Esophagus (tissue), 2 donors: ENCODE results near the gene APOF. TPM values are rescaled to one million over a fixed set of nuclear protein-coding genes. Genes with fewer than 3 reads are reported as not detected.
A peak's percentile ranks its signal among the peaks of the same experiment; 100 is the strongest.

Experiments
- H3K27ac ChIP-seq, 2 donors: one replicate each; pipeline ENCODE4 v1.5.1; 2013; ENCODE audit warnings: low read depth in 2 of 2, mild to moderate bottlenecking in 2 of 2, inconsistent platforms in 1 of 2, low read length in 1 of 2, moderate library complexity in 1 of 2
- H3K27me3 ChIP-seq, 2 donors: one replicate each; pipeline ENCODE4 v1.6.1; 2013; ENCODE audit warnings: low read length in 2 of 2, control low read depth in 1 of 2, mild to moderate bottlenecking in 1 of 2; ENCODE audit not compliant: insufficient read depth in 2 of 2, control insufficient read depth in 1 of 2
- H3K36me3 ChIP-seq, 2 donors: one replicate each; pipeline ENCODE4 v1.6.1; 2013; ENCODE audit warnings: low read length in 1 of 2; ENCODE audit not compliant: control insufficient read depth in 2 of 2, insufficient read depth in 2 of 2
- H3K4me1 ChIP-seq, 2 donors: one replicate each; pipeline ENCODE4 v1.6.1; 2013; ENCODE audit warnings: low read length in 1 of 2; ENCODE audit not compliant: control insufficient read depth in 2 of 2, insufficient read depth in 2 of 2
- H3K4me3 ChIP-seq, 2 donors: one replicate each; pipeline ENCODE4 v1.5.1; 2013; ENCODE audit warnings: low read length in 2 of 2, mild to moderate bottlenecking in 2 of 2, low read depth in 1 of 2, moderate library complexity in 1 of 2
- H3K9me3 ChIP-seq, 2 donors: one replicate each; pipeline ENCODE4 v1.6.1; 2013; ENCODE audit warnings: mild to moderate bottlenecking in 2 of 2, low read depth in 1 of 2, low read length in 1 of 2, moderate library complexity in 1 of 2; ENCODE audit not compliant: control insufficient read depth in 2 of 2, insufficient read depth in 1 of 2
- WGBS, 2 donors: extraction: QIAGEN DNeasy Blood & Tissue Kit; methylation state at CpG; one replicate each; pipeline ENCODE4 v1.1.7; 2013; 5-methylcytosine and 5-hydroxymethylcytosine counted together
- polyA plus RNA-seq, 2 donors: library from polyadenylated mRNA; stranded (reverse); fragments of 200-250 nt; gene quantifications; one replicate each; pipeline ENCODE4 v1.2.3, GENCODE V29; 2013
- donor health status: healthy with polysubstance abuse.
- donor health status: Bipolar disorder and iron deficiency.

APOF gene
- polyA plus RNA-seq, 2 donors, result not detected

DNA sequence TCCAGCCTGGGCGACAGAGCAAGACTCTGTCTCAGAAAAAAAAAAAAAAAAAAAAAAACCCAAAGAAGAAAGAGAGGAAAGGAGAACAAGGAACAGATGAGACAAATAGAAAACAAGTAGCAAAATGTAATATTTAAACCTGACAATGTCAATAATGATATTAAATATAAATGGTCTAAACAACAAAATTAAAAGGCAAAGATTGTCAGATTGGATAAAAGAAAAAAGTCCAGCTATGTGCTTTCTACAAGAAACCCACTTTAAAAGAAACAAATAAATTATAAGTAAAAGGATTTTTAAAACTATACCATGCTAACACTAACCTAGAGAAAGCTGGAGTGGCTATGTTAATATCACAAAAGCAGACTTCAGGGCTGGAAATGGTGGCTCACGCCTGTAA is 29.7 kb upstream of the APOF start:
- no peaks in the 10 kb centered on the region for H3K36me3 ChIP-seq
- no peaks in the 10 kb centered on the region for H3K27me3 ChIP-seq
- WGBS, 2 donors, result 95 to 98% methylated on average over 2 of the region's 2 CpGs
- no peak overlapping the region for H3K27ac ChIP-seq
- no peak overlapping the region for H3K4me3 ChIP-seq
- no peaks in the 10 kb centered on the region for H3K4me1 ChIP-seq
- H3K9me3 ChIP-seq, result no peaks in the 10 kb centered on the region

GRCh38 chr12:56391721-56392120 is 29.1 kb upstream of the APOF start:
- Histone ChIP-seq H3K4me3 (no peak overlapping the region), H3K27ac (no peak overlapping the region), H3K4me1 (no peaks in the 10 kb centered on the region), H3K9me3 (no peaks in the 10 kb centered on the region), H3K36me3 (no peaks in the 10 kb centered on the region), H3K27me3 (no peaks in the 10 kb centered on the region)
- WGBS, 2 donors, result 96 to 100% methylated on average over 1 of the region's 1 CpG

DNA sequence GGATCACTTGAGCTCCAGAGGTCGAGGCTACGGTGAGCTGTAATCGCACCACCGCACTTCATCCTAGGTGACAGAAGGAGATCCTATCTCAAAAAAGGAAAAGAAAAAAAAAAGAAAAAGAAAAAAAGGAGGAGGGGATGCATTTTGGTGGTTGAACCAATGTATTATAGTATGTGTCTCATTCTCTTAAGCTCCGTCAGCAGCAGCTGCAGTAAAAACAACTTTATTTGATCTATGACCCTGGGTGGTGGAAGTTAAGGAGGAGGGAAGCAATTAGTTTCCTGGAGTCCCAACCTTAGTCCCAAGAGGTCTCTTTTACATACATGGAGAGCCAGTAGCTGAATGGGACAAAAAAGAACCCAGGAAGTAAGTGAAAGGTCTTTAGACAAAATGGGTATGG is 26.8 kb upstream of the APOF start:
- WGBS, 2 donors, result 70 to 75% methylated on average over 5 of the region's 5 CpGs
- Histone ChIP-seq H3K27ac (no peak overlapping the region), H3K27me3 (no peaks in the 10 kb centered on the region), H3K36me3 (no peaks in the 10 kb centered on the region), H3K9me3 (no peaks in the 10 kb centered on the region), H3K4me1 (no peaks in the 10 kb centered on the region), H3K4me3 (no peak overlapping the region)

DNA sequence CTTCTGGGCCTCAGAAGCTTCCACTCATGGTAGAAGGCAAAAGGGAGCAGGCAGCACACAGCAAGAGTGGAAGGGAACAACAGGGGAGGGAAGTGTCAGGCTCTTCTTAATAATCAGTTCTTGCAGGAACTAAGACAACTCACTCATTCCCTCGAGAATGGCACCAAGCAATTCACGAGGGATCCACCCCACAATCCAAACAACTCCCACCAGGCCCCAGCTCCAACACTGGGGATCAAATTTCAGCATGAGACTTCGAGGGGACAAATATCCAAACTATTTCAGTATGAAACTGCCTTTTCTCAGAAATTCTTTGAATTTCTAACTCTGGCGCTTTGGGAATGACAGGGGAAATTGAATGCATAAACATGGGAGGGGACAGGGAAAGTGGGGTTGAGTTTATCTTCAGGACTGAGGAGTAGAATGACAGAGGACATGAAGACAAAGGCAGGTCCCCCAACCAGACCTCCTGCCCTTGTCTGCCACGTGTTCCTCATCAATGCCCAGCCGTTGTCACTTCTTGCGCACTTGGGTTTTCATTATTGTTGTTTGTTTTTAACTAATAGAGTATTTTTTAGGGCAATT is 24.6 kb upstream of the APOF start:
- no peaks in the 10 kb centered on the region for H3K4me1 ChIP-seq
- peak overlapping the region in 1 of 2 donors; percentile 7 for H3K27ac ChIP-seq
- H3K9me3 ChIP-seq, result no peaks in the 10 kb centered on the region
- no peaks in the 10 kb centered on the region for H3K36me3 ChIP-seq
- no peaks in the 10 kb centered on the region for H3K27me3 ChIP-seq
- no peak overlapping the region for H3K4me3 ChIP-seq
- WGBS, 2 donors, result 55 to 56% methylated on average over 7 of the region's 7 CpGs

DNA sequence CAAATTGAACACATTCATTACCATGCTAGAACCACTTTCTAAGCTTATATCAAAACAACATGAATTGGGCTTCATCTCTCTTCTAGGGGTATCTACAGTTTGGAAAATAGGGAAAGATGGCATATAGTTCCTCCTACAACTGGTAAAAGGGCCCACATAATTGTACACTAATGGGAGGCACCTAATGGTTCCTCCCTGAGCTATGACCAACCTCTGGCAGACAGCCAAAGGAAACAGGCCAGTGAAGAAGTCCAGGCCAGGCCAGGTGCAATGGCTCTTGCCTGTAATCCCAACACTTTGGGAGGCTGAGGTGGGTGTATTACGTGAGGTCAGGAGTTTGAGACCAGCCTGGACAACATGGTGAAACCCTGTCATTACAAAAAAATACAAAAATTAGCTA is 23.2 kb upstream of the APOF start:
- no peaks in the 10 kb centered on the region for H3K4me1 ChIP-seq
- no peaks in the 10 kb centered on the region for H3K36me3 ChIP-seq
- no peaks in the 10 kb centered on the region for H3K27me3 ChIP-seq
- no peaks in the 10 kb centered on the region for H3K9me3 ChIP-seq
- no peak overlapping the region for H3K4me3 ChIP-seq
- 89 to 91% methylated on average over 1 of the region's 1 CpG for WGBS, 2 donors
- H3K27ac ChIP-seq, result no peak overlapping the region

GRCh38 chr12:56382611-56383010 is 20.0 kb upstream of the APOF start:
- Histone ChIP-seq H3K36me3 (no peaks in the 10 kb centered on the region), H3K27me3 (no peaks in the 10 kb centered on the region), H3K4me1 (no peaks in the 10 kb centered on the region), H3K9me3 (no peaks in the 10 kb centered on the region), H3K4me3 (no peak overlapping the region), H3K27ac (no peak overlapping the region)
- WGBS, 2 donors, result 93 to 96% methylated on average over 16 of the region's 16 CpGs

DNA sequence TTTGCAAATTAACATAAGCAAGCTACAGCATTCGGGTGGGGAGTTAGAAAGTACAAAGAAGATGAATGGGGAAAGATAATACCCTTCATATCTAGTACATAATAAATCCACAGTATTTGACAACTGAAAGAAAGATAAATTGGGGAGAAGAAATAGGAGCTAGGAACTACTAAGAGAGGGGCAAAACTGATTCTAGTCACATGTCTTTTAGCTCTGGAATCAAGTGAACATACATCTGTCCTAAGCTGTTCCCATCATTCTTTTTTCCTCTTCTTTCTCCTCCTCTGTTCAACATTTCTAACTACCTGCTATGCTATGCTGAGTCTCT is 15.3 kb upstream of the APOF start:
- H3K27ac ChIP-seq, result no peak overlapping the region
- H3K9me3 ChIP-seq, result no peaks in the 10 kb centered on the region
- H3K36me3 ChIP-seq, result no peaks in the 10 kb centered on the region
- H3K4me1 ChIP-seq, result no peaks in the 10 kb centered on the region
- no peak overlapping the region for H3K4me3 ChIP-seq
- no peaks in the 10 kb centered on the region for H3K27me3 ChIP-seq
- 36 to 37% methylated on average over 1 of the region's 1 CpG for WGBS, 2 donors

- WGBS, 2 donors, result 73 to 79% methylated on average over 4 of the region's 4 CpGs
- Histone ChIP-seq H3K4me3 (no peak overlapping the region), H3K27me3 (no peaks in the 10 kb centered on the region)
These were observed 14.8 kb upstream of the APOF start for GRCh38 chr12:56377310-56377988.

DNA sequence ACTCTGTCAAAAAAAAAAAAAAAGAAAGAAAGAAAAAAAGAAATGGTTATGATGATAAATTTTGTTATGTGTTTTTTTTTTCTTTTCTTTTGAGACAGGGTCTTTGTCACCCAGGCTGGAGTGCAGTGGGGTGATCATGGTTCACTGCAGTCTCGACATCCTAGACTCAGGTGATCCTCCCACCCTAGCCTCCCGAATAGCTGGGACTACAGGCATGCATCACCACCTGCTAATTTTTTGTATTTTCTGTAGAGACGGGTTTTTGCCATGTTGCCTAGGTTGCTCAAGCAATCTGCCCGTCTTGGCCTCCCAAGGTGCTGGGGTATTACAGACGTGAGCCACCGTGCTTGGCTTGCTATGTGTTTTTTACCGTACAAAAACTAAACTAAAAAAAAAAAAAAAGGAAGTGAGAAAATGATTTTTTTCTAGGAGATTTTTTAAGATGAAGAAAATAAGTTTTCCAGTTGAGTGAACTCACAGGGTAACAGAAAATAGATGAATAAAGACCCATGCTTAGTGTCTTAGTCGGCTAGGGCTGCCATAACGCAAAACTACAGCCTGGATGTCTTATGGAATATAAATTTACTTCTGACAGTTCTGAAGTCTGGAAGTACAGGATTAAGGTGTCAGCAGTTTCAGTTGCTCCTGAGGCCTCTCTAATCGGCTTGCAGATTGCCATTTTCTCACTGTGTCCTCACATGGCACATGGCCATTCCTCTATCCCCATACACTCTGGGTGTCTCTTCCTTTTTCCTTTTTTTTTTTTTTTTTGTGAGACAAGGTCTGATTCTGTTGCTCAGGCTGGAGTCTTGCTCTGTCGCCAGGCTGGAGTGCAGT is 13.2 kb upstream of the APOF start:
- no peaks in the 10 kb centered on the region for H3K27me3 ChIP-seq
- H3K4me1 ChIP-seq, result no peaks in the 10 kb centered on the region
- H3K36me3 ChIP-seq, result no peaks in the 10 kb centered on the region
- H3K27ac ChIP-seq, result no peak overlapping the region
- no peak overlapping the region for H3K4me3 ChIP-seq
- no peaks in the 10 kb centered on the region for H3K9me3 ChIP-seq
- WGBS, 2 donors, result 81 to 82% methylated on average over 11 of the region's 11 CpGs

More at GRCh38 chr12:56377310-56377988, 14.8 kb upstream of the APOF start:
- no peak overlapping the region for H3K27ac ChIP-seq
- no peaks in the 10 kb centered on the region for H3K36me3 ChIP-seq
- no peaks in the 10 kb centered on the region for H3K9me3 ChIP-seq
- H3K4me1 ChIP-seq, result no peaks in the 10 kb centered on the region
